ENCODE data around the gene NXNL1.

The NXNL1 gene

DNA sequence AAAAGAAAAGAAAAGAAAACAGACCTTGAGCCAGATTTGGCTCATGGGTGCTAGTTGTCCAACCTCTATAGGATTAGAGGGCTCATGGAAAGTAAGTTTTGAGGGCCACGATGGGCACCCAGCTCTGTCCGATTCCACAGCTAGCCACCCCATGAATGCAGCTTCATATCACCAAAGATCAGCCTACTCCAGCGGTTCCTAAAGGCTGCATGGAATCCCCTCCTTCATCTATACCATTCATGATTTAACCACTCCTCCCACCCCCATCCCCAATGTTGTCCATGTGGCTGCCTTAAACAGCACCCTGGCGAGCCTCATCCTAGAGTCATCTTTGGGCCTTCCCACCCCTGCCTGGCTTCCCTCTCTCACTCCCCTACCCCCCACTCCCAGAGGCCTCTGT, 38.8 kb downstream of the NXNL1 start:
- TF ChIP-seq, protein P1, sequence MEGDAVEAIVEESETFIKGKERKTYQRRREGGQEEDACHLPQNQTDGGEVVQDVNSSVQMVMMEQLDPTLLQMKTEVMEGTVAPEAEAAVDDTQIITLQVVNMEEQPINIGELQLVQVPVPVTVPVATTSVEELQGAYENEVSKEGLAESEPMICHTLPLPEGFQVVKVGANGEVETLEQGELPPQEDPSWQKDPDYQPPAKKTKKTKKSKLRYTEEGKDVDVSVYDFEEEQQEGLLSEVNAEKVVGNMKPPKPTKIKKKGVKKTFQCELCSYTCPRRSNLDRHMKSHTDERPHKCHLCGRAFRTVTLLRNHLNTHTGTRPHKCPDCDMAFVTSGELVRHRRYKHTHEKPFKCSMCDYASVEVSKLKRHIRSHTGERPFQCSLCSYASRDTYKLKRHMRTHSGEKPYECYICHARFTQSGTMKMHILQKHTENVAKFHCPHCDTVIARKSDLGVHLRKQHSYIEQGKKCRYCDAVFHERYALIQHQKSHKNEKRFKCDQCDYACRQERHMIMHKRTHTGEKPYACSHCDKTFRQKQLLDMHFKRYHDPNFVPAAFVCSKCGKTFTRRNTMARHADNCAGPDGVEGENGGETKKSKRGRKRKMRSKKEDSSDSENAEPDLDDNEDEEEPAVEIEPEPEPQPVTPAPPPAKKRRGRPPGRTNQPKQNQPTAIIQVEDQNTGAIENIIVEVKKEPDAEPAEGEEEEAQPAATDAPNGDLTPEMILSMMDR (IDR thresholded peaks at IDR 0.05; ENCODE audit: borderline replicate concordance, insufficient read depth, low read depth, low read length): no peak
- H3K4me3 ChIP-seq (ENCODE audit: low read depth, low read length): no peak overlapping the region

DNA sequence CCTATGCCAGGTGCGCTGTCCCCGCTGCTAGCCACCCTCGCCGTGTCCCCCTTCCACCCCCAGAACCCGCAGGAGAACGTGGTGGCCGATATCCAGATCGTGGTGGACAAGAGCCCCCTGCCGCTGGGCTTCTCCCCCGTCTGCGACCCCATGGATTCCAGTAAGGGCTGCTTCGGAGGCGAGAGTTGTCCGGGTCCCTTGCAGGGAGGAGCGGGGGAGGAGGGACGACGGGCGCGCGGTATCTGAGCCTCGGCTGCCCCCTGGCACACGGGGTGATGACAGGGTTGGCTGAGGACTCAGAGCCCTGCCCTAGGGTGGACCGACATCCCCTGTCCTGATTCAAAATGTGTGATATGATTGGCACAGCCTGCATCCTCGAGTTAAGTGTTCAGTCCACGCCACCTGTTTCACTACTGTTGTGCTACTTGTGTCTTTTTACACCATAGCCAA, 40.2 kb downstream of the NXNL1 start:
- H3K4me3 ChIP-seq (ENCODE audit: low read depth, low read length): peak overlapping the region; percentile 82
- TF ChIP-seq, protein P1 (IDR thresholded peaks at IDR 0.05; ENCODE audit: borderline replicate concordance, insufficient read depth, low read depth, low read length): no peak

DNA sequence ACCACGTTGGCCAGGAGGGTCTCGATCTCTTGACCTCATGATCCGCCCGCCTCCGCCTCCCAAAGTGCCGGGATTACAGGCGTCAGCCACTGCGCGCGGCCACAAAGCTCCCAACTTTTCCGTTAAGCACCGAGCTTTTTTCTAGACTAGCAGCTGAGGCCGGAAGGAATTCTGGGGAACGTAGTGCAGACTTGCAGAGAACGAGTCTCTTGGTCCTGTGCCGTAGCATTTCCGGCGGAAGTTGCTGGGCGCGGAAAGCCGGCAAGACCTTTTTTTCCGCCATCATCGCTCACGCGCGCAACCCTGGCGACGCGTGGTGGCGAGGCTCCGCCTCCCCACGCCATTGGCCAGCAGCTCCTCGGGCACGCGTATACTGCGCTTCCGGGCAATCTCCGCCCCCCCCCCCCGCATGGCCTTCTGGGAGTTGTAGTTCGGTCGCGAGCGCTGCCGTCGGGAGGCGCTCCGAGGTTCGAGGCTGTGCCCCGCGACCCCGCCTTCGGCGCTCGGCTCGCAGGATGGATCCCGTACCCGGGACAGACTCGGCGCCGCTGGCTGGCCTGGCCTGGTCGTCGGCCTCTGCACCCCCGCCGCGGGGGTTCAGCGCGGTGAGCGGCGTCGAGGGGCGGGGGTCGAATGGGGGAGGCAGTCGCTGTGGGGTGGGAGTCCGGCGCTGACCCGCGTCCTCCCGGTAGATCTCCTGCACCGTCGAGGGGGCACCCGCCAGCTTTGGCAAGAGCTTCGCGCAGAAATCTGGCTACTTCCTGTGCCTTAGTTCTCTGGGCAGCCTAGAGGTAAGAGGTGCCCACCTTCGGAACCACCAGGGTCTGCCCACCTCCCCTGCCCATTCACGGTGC, 40.9 kb downstream of the NXNL1 start, which contains the start of gene MVB12A:
MVB12A (plus strand) TSS at position 427 of the 854 bp plus-strand sequence; CDS start at position 516, 89 bp downstream.
- peak within 1 kb of the TSS; percentile 82 for H3K4me3 ChIP-seq (ENCODE audit: low read depth, low read length)
- TF ChIP-seq, protein P1 (IDR thresholded peaks at IDR 0.05; ENCODE audit: borderline replicate concordance, insufficient read depth, low read depth, low read length): no peak

DNA sequence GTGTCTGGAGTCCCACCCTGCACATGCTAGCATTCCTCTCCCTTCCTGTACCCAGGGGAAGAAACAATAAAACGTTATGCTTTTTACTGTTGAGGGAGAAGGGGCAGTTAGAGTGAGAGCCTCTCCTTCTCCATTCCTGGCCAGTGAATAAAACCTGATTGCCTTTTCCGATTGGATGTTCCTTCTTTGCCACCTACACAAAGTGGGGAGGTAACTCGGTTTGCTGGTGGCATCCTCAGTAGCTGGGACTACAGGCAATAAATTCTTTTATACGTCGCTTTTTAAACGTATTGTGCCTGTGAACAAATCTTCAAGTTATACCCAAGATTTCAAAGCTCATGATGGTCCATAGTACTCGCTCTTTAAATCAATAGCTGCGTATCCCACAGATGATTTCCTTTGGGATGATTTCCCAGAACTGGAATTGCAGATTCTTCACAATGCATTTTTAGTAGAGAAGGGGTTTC, 41.5 kb downstream of the NXNL1 start:
- TF ChIP-seq, protein P1 (IDR thresholded peaks at IDR 0.05; ENCODE audit: borderline replicate concordance, insufficient read depth, low read depth, low read length): no peak
- H3K4me3 ChIP-seq (ENCODE audit: low read depth, low read length): peak overlapping the region; percentile 57

DNA sequence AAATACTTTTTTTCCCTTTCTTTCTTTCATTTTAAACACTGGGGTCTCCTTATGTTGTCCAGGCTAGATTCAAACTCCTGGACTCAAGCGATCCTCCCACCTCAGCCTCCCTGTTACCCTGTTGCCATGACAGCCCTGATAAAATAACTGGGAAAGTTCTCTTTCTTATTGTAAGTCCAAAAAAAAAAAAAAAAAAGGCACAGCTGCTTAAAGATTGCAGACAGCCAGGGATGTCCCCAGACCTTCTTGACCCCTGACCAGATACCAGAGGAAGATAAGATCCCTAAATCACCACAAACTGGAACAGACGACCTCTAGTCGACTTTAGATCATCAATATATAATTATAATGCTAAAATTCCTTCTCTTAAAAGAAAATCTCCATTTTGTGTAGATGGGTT, 42.0 kb downstream of the NXNL1 start:
- H3K4me3 ChIP-seq (ENCODE audit: low read depth, low read length): no peak overlapping the region
- TF ChIP-seq, protein P1 (IDR thresholded peaks at IDR 0.05; ENCODE audit: borderline replicate concordance, insufficient read depth, low read depth, low read length): no peak

DNA sequence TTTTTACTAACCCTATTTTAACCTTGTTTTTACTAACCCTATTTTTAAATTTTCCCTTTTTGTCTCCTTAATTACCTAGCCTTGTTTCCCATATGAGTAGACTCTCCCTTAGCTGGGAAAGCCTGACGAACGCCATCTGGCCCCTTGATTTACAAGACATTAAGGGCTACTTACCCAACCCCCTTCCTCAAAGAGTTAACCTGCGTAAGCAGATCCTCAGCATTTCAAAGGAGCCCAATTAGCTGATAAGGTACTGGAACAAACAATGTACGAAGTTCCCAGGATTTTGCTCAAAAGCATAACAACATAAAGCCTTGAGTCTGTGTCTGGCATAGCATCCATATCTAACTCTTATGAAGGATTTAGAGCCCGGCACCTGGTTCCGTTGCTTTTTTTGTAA, 45.6 kb downstream of the NXNL1 start:
- no peak overlapping the region for H3K4me3 ChIP-seq (ENCODE audit: low read depth, low read length)
- TF ChIP-seq, protein P1 (IDR thresholded peaks at IDR 0.05; ENCODE audit: borderline replicate concordance, insufficient read depth, low read depth, low read length): no peak

DNA sequence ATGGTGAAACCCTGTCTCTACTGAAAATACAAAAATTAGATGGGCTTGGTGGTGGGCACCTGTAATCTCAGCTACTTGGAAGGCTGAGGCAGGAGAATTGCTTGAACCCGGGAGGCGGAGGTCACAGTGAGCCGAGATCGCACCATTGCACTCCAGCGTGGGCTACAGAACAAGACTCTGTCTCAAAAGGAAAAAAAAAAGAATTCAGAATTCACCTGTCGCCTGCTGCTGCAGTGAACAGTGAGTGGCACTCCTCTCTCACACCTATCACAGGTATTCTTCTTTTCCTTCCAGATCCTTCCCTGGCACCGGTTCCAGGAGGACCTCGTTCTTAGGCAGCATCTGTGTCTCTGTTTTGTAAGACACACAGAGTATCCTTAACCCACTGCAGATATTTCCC, 46.6 kb downstream of the NXNL1 start:
- TF ChIP-seq, protein P1 (IDR thresholded peaks at IDR 0.05; ENCODE audit: borderline replicate concordance, insufficient read depth, low read depth, low read length): no peak
- H3K4me3 ChIP-seq (ENCODE audit: low read depth, low read length): no peak overlapping the region
